HEK293 (cell line): ENCODE results near the gene CYB5D1.
A peak's percentile ranks its signal among the peaks of the same experiment; 100 is the strongest.

Experiments
- GLI2 ChIP-seq: fragments of 450-650 bp; formaldehyde crosslinking; IDR thresholded peaks from 2 replicates; pipeline ENCODE4; 2017; ENCODE audit warnings: missing biosample characterization, missing genetic modification characterization, low read depth, borderline replicate concordance
- SCRT1 ChIP-seq: fragments of 450-650 bp; formaldehyde crosslinking; IDR thresholded peaks from 2 replicates; pipeline ENCODE4 v1.5.1; 2016; ENCODE audit warnings: missing biosample characterization, missing genetic modification characterization, borderline replicate concordance
- TRIM28 ChIP-seq: IDR thresholded peaks from 2 replicates; pipeline ENCODE4 v1.6.1; 2011; ENCODE audit warnings: low read length, control low read depth, borderline replicate concordance
- ZBTB17 ChIP-seq: fragments of 450-650 bp; formaldehyde crosslinking; IDR thresholded peaks from 2 replicates; pipeline ENCODE4 v1.5.1; 2016; ENCODE audit warnings: missing biosample characterization, missing genetic modification characterization
- ZEB2 ChIP-seq: fragments of 450-650 bp; formaldehyde crosslinking; IDR thresholded peaks from 2 replicates; pipeline ENCODE4 v1.5.1; 2016; ENCODE audit warnings: missing biosample characterization, missing genetic modification characterization
- ZNF112 ChIP-seq: fragments of 450-650 bp; formaldehyde crosslinking; IDR thresholded peaks from 2 replicates; pipeline ENCODE4 v1.5.0; 2017; ENCODE audit warnings: missing biosample characterization, missing genetic modification characterization
- ZNF140 ChIP-seq: fragments of 450-650 bp; formaldehyde crosslinking; IDR thresholded peaks from 2 replicates; pipeline ENCODE4 v1.5.1; 2016; ENCODE audit warnings: missing biosample characterization, missing genetic modification characterization
- ZNF2 ChIP-seq: fragments of 450-650 bp; formaldehyde crosslinking; IDR thresholded peaks from 2 replicates; pipeline ENCODE4 v1.5.1; 2016; ENCODE audit warnings: missing biosample characterization, missing genetic modification characterization
- ZNF350 ChIP-seq: fragments of 450-650 bp; formaldehyde crosslinking; IDR thresholded peaks from 2 replicates; pipeline ENCODE4 v1.5.0; 2017; ENCODE audit warnings: missing biosample characterization, mild to moderate bottlenecking, missing genetic modification characterization
- ZNF510 ChIP-seq: fragments of 450-650 bp; formaldehyde crosslinking; IDR thresholded peaks from 2 replicates; pipeline ENCODE4 v1.5.1; 2018; ENCODE audit warnings: mild to moderate bottlenecking, missing genetic modification characterization, missing biosample characterization; ENCODE audit not compliant: insufficient replicate concordance
- ZNF560 ChIP-seq: fragments of 450-650 bp; formaldehyde crosslinking; IDR thresholded peaks from 2 replicates; pipeline ENCODE4 v1.5.1; 2017; ENCODE audit warnings: missing biosample characterization, missing genetic modification characterization, borderline replicate concordance
- ZNF600 ChIP-seq: fragments of 450-650 bp; formaldehyde crosslinking; IDR thresholded peaks from 2 replicates; pipeline ENCODE4 v1.5.1; 2016; ENCODE audit warnings: missing biosample characterization, missing genetic modification characterization
- ZNF621 ChIP-seq: fragments of 450-650 bp; formaldehyde crosslinking; IDR thresholded peaks from 2 replicates; pipeline ENCODE4 v1.5.1; 2017; ENCODE audit warnings: missing biosample characterization, missing genetic modification characterization
- ZNF654 ChIP-seq: fragments of 450-650 bp; formaldehyde crosslinking; IDR thresholded peaks from 2 replicates; pipeline ENCODE4 v1.5.1; 2016; ENCODE audit warnings: low read depth, missing biosample characterization, missing genetic modification characterization
- ZNF747 ChIP-seq: fragments of 450-650 bp; formaldehyde crosslinking; IDR thresholded peaks from 2 replicates; pipeline ENCODE4 v1.5.1; 2016; ENCODE audit warnings: missing biosample characterization, missing genetic modification characterization
- TF ChIP-seq, protein P1 (sequence below): fragments of 450-650 bp; formaldehyde crosslinking; IDR thresholded peaks from 2 replicates; pipeline ENCODE4 v1.5.1; 2016; ENCODE audit warnings: missing biosample characterization, missing genetic modification characterization, borderline replicate concordance
- TF ChIP-seq, protein P2 (sequence below): fragments of 450-650 bp; formaldehyde crosslinking; IDR thresholded peaks from 2 replicates; pipeline ENCODE4 v1.5.1; 2016; ENCODE audit warnings: missing biosample characterization, missing genetic modification characterization
- TF ChIP-seq, protein P3 (sequence below): fragments of 450-650 bp; formaldehyde crosslinking; IDR thresholded peaks from 2 replicates; pipeline ENCODE4 v1.5.1; 2016; ENCODE audit warnings: missing biosample characterization, missing genetic modification characterization
- TF ChIP-seq, protein P4 (sequence below): fragments of 450-650 bp; formaldehyde crosslinking; IDR thresholded peaks from 2 replicates; pipeline ENCODE4 v1.5.1; 2016; ENCODE audit warnings: missing biosample characterization, missing genetic modification characterization
- TF ChIP-seq, protein P5 (sequence below): fragments of 450-650 bp; formaldehyde crosslinking; IDR thresholded peaks from 2 replicates; pipeline ENCODE4 v1.5.1; 2016; ENCODE audit warnings: missing biosample characterization, missing genetic modification characterization, borderline replicate concordance
- TF ChIP-seq, protein P6 (sequence below): fragments of 450-650 bp; formaldehyde crosslinking; IDR thresholded peaks from 2 replicates; pipeline ENCODE4 v1.5.1; 2016; ENCODE audit warnings: missing biosample characterization, missing genetic modification characterization
- TF ChIP-seq, protein P7 (sequence below): fragments of 450-650 bp; formaldehyde crosslinking; IDR thresholded peaks from 2 replicates; pipeline ENCODE4 v1.5.1; 2016; ENCODE audit warnings: missing biosample characterization, missing genetic modification characterization

CYB5D1 gene

DNA sequence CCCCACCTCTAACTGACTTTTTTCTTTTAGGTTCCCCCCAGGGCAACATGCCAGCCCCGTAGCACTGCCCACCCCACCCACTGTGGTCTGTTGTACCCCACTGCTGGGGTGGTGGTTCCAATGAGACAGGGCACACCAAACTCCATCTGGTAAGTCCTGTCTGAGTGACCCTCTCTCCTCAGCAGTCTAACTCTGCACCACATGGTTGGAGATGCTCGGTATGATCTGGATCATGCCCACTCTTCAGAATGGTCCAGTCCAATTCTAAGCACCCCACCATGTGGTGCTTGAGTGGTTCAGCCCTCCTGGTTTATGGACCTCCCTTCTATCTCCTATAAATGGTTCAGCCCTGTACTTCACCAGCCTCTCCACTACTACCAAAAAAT lies 17.9 kb upstream of the CYB5D1 start (continued):
- TF ChIP-seq, protein P1, sequence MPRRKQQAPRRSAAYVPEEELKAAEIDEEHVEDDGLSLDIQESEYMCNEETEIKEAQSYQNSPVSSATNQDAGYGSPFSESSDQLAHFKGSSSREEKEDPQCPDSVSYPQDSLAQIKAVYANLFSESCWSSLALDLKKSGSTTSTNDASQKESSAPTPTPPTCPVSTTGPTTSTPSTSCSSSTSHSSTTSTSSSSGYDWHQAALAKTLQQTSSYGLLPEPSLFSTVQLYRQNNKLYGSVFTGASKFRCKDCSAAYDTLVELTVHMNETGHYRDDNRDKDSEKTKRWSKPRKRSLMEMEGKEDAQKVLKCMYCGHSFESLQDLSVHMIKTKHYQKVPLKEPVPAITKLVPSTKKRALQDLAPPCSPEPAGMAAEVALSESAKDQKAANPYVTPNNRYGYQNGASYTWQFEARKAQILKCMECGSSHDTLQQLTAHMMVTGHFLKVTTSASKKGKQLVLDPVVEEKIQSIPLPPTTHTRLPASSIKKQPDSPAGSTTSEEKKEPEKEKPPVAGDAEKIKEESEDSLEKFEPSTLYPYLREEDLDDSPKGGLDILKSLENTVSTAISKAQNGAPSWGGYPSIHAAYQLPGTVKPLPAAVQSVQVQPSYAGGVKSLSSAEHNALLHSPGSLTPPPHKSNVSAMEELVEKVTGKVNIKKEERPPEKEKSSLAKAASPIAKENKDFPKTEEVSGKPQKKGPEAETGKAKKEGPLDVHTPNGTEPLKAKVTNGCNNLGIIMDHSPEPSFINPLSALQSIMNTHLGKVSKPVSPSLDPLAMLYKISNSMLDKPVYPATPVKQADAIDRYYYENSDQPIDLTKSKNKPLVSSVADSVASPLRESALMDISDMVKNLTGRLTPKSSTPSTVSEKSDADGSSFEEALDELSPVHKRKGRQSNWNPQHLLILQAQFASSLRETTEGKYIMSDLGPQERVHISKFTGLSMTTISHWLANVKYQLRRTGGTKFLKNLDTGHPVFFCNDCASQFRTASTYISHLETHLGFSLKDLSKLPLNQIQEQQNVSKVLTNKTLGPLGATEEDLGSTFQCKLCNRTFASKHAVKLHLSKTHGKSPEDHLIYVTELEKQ (tag by site-specific recombination), result no peak
- TF ChIP-seq, protein P2, sequence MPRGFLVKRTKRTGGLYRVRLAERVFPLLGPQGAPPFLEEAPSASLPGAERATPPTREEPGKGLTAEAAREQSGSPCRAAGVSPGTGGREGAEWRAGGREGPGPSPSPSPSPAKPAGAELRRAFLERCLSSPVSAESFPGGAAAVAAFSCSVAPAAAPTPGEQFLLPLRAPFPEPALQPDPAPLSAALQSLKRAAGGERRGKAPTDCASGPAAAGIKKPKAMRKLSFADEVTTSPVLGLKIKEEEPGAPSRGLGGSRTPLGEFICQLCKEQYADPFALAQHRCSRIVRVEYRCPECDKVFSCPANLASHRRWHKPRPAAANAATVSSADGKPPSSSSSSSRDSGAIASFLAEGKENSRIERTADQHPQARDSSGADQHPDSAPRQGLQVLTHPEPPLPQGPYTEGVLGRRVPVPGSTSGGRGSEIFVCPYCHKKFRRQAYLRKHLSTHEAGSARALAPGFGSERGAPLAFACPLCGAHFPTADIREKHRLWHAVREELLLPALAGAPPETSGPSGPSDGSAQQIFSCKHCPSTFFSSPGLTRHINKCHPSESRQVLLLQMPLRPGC (tag by site-specific recombination), result no peak
- TF ChIP-seq, protein P3, sequence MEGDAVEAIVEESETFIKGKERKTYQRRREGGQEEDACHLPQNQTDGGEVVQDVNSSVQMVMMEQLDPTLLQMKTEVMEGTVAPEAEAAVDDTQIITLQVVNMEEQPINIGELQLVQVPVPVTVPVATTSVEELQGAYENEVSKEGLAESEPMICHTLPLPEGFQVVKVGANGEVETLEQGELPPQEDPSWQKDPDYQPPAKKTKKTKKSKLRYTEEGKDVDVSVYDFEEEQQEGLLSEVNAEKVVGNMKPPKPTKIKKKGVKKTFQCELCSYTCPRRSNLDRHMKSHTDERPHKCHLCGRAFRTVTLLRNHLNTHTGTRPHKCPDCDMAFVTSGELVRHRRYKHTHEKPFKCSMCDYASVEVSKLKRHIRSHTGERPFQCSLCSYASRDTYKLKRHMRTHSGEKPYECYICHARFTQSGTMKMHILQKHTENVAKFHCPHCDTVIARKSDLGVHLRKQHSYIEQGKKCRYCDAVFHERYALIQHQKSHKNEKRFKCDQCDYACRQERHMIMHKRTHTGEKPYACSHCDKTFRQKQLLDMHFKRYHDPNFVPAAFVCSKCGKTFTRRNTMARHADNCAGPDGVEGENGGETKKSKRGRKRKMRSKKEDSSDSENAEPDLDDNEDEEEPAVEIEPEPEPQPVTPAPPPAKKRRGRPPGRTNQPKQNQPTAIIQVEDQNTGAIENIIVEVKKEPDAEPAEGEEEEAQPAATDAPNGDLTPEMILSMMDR (tag by site-specific recombination), result no peak
- TF ChIP-seq GLI2 (tag by site-specific recombination), result no peak
- no peak for TF ChIP-seq ZNF112
- TF ChIP-seq ZNF600 (tag by site-specific recombination), result peak; percentile 79
- TF ChIP-seq, protein P4, sequence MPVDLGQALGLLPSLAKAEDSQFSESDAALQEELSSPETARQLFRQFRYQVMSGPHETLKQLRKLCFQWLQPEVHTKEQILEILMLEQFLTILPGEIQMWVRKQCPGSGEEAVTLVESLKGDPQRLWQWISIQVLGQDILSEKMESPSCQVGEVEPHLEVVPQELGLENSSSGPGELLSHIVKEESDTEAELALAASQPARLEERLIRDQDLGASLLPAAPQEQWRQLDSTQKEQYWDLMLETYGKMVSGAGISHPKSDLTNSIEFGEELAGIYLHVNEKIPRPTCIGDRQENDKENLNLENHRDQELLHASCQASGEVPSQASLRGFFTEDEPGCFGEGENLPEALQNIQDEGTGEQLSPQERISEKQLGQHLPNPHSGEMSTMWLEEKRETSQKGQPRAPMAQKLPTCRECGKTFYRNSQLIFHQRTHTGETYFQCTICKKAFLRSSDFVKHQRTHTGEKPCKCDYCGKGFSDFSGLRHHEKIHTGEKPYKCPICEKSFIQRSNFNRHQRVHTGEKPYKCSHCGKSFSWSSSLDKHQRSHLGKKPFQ (tag by site-specific recombination), result no peak
- TF ChIP-seq ZNF747 (tag by site-specific recombination), result no peak
- TF ChIP-seq ZNF510 (tag by site-specific recombination), result no peak
- TF ChIP-seq, protein P5, sequence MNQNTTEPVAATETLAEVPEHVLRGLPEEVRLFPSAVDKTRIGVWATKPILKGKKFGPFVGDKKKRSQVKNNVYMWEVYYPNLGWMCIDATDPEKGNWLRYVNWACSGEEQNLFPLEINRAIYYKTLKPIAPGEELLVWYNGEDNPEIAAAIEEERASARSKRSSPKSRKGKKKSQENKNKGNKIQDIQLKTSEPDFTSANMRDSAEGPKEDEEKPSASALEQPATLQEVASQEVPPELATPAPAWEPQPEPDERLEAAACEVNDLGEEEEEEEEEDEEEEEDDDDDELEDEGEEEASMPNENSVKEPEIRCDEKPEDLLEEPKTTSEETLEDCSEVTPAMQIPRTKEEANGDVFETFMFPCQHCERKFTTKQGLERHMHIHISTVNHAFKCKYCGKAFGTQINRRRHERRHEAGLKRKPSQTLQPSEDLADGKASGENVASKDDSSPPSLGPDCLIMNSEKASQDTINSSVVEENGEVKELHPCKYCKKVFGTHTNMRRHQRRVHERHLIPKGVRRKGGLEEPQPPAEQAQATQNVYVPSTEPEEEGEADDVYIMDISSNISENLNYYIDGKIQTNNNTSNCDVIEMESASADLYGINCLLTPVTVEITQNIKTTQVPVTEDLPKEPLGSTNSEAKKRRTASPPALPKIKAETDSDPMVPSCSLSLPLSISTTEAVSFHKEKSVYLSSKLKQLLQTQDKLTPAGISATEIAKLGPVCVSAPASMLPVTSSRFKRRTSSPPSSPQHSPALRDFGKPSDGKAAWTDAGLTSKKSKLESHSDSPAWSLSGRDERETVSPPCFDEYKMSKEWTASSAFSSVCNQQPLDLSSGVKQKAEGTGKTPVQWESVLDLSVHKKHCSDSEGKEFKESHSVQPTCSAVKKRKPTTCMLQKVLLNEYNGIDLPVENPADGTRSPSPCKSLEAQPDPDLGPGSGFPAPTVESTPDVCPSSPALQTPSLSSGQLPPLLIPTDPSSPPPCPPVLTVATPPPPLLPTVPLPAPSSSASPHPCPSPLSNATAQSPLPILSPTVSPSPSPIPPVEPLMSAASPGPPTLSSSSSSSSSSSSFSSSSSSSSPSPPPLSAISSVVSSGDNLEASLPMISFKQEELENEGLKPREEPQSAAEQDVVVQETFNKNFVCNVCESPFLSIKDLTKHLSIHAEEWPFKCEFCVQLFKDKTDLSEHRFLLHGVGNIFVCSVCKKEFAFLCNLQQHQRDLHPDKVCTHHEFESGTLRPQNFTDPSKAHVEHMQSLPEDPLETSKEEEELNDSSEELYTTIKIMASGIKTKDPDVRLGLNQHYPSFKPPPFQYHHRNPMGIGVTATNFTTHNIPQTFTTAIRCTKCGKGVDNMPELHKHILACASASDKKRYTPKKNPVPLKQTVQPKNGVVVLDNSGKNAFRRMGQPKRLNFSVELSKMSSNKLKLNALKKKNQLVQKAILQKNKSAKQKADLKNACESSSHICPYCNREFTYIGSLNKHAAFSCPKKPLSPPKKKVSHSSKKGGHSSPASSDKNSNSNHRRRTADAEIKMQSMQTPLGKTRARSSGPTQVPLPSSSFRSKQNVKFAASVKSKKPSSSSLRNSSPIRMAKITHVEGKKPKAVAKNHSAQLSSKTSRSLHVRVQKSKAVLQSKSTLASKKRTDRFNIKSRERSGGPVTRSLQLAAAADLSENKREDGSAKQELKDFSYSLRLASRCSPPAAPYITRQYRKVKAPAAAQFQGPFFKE, result no peak
- TF ChIP-seq SCRT1 (tag by site-specific recombination), result no peak
- TF ChIP-seq ZNF560 (tag by site-specific recombination), result no peak
- peak; percentile 48 for TF ChIP-seq ZBTB17 (tag by site-specific recombination)
- TF ChIP-seq, protein P6, sequence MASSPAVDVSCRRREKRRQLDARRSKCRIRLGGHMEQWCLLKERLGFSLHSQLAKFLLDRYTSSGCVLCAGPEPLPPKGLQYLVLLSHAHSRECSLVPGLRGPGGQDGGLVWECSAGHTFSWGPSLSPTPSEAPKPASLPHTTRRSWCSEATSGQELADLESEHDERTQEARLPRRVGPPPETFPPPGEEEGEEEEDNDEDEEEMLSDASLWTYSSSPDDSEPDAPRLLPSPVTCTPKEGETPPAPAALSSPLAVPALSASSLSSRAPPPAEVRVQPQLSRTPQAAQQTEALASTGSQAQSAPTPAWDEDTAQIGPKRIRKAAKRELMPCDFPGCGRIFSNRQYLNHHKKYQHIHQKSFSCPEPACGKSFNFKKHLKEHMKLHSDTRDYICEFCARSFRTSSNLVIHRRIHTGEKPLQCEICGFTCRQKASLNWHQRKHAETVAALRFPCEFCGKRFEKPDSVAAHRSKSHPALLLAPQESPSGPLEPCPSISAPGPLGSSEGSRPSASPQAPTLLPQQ (tag by site-specific recombination), result no peak
- no peak for TF ChIP-seq ZEB2
- no peak for TF ChIP-seq TRIM28
- 0 out of 2 replicates have a peak, but pooled peaks have one; percentile 19 for TF ChIP-seq ZNF2 (tag by site-specific recombination)
- no peak for TF ChIP-seq ZNF350 (tag by site-specific recombination)
- TF ChIP-seq, protein P7, sequence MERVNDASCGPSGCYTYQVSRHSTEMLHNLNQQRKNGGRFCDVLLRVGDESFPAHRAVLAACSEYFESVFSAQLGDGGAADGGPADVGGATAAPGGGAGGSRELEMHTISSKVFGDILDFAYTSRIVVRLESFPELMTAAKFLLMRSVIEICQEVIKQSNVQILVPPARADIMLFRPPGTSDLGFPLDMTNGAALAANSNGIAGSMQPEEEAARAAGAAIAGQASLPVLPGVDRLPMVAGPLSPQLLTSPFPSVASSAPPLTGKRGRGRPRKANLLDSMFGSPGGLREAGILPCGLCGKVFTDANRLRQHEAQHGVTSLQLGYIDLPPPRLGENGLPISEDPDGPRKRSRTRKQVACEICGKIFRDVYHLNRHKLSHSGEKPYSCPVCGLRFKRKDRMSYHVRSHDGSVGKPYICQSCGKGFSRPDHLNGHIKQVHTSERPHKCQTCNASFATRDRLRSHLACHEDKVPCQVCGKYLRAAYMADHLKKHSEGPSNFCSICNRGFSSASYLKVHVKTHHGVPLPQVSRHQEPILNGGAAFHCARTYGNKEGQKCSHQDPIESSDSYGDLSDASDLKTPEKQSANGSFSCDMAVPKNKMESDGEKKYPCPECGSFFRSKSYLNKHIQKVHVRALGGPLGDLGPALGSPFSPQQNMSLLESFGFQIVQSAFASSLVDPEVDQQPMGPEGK (tag by site-specific recombination), result peak; percentile 66
- no peak for TF ChIP-seq ZNF654 (tag by site-specific recombination)
- TF ChIP-seq ZNF140 (tag by site-specific recombination), result no peak
- no peak for TF ChIP-seq ZNF621 (tag by site-specific recombination)
